T-helper 17 cell (primary cell): Measurements from ENCODE around the gene TBC1D1. TPM values are rescaled to one million over a fixed set of nuclear protein-coding genes. Genes with fewer than 3 reads are reported as not detected.
A peak's percentile ranks its signal among the peaks of the same experiment; 100 is the strongest.

Source experiments
- ATAC-seq: fragments of 150-1000 bp; cut with Tn5 transposase; 2 replicates; pipeline ENCODE4 v1.10.0; 2021; ENCODE audit warnings: mild to moderate bottlenecking, moderate library complexity
- DNase-seq, 3 donors: peaks; one replicate each; pipeline versions ENCODE4 v3.0.0 to v3.0.0-alpha.2; 2020 to 2021
- H3K9me3 ChIP-seq: one replicate; pipeline ENCODE4 v1.7.0; 2013; ENCODE audit warnings: low read length, mild to moderate bottlenecking; ENCODE audit not compliant: control insufficient read depth, poor library complexity, severe bottlenecking
- H3K27ac Mint-ChIP-seq: one replicate; pipeline ENCODE4 v1.8.0; 2022; ENCODE audit warnings: mild to moderate bottlenecking, moderate library complexity, mixed read lengths
- H3K27me3 Mint-ChIP-seq: one replicate; pipeline ENCODE4 v1.8.0; 2022; ENCODE audit warnings: mixed read lengths
- H3K36me3 Mint-ChIP-seq: one replicate; pipeline ENCODE4 v1.8.0; 2022; ENCODE audit warnings: low read depth, mixed read lengths
- H3K4me1 Mint-ChIP-seq: one replicate; pipeline ENCODE4 v1.8.0; 2022; ENCODE audit warnings: mild to moderate bottlenecking, mixed read lengths
- H3K4me3 Mint-ChIP-seq: one replicate; pipeline ENCODE4 v1.8.0; 2022; ENCODE audit warnings: mild to moderate bottlenecking, moderate library complexity, mixed read lengths
- total RNA-seq, 4 donors: library from RNA in 2 of 4; stranded (reverse) in 2 of 4; gene quantifications; one replicate each; pipeline ENCODE4 v1.2.3 and lab custom pipeline; 2022 to 2026

Gene TBC1D1
- total RNA-seq, 2 donors from 2014 or later, result 45.5 to 51.1 TPM

GRCh38 chr4:38161208-38162113 is 270.6 kb downstream of the TBC1D1 start:
- DNase-seq (no peak), ATAC-seq (peak; percentile 65)
- peaks cover 5% of the 10 kb centered on the region for H3K9me3 ChIP-seq
- Mint-ChIP-seq H3K4me3 (no peak overlapping the region), H3K4me1 (peaks cover 22% of the 10 kb centered on the region), H3K36me3 (peaks cover 3% of the 10 kb centered on the region), H3K27me3 (no peaks in the 10 kb centered on the region), H3K27ac (peak overlapping the region; percentile 96)

DNA sequence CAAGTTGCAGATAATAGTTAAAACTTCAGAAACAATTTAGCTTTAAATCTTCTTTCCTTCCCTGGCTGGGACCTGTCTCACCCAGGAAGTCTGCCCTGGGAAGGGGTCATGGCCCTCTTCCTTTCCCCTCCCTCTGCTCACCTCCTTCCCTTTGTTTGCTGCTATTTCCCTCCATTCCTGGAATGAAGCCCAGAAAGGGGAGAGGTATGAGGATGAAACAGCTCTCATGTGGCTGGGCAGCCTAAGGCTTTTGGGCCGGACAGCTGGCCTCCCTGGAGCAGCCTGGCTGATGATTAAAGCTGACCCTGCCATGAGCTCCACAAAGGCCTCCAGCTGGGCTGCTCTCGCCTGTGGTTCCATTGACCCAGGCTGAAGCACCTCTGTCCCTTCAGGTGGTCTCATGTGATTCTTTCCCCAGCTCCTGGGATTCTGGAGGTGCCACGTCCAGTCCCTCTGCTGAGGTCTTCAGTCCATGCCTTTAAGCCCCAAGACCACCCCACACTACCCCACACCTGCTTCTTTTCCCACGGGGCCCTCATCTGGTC is 271.4 kb downstream of the TBC1D1 start:
- Mint-ChIP-seq H3K4me3 (no peak overlapping the region), H3K27me3 (no peaks in the 10 kb centered on the region), H3K4me1 (peaks cover 28% of the 10 kb centered on the region), H3K27ac (peak overlapping the region; percentile 96), H3K36me3 (peaks cover 3% of the 10 kb centered on the region)
- peaks cover 5% of the 10 kb centered on the region for H3K9me3 ChIP-seq
- ATAC-seq, result no peak
- no peak for DNase-seq

DNA sequence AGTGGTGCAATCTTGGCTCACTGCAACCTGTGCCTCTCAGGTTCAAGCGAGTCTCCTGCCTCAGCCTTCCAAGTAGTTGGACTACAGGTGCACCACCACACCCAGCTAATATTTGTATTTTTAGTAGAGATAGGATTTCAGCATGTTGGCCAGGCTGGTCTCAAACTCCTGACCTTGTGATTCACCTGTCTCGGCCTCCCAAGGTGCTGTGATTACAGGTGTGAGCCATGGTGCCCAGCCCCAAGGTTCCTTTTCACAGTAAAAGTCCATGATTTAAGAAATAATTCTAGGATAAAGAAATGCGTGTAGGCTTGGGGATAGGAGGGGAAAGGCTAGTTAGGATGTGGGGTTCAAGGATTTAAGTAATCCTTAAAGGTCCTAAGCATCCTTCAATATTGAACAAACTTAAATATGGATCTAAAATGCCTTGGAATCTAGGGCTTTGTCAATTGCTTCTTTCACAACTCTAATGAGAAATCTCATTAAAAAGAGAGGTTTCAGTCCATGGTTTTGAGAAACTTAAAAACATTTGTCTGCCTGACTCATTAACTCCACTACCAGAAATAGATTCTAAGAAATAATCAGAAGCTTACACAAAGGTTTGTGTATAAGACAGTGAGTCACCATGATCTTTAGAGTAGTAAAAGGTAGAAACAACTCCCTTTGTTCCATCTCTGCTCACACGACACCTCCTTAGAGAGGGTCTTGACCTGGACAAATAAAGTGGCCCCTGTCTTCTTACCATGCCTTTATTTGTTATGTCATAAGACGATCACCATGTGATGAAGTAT is 272.5 kb downstream of the TBC1D1 start:
- no peak overlapping the region for H3K4me3 Mint-ChIP-seq
- H3K27ac Mint-ChIP-seq, result peak overlapping the region; percentile 96
- DNase-seq, result no peak
- no peaks in the 10 kb centered on the region for H3K27me3 Mint-ChIP-seq
- peaks cover 29% of the 10 kb centered on the region for H3K4me1 Mint-ChIP-seq
- H3K9me3 ChIP-seq, result peaks cover 5% of the 10 kb centered on the region
- H3K36me3 Mint-ChIP-seq, result peaks cover 3% of the 10 kb centered on the region
- ATAC-seq, result no peak

DNA sequence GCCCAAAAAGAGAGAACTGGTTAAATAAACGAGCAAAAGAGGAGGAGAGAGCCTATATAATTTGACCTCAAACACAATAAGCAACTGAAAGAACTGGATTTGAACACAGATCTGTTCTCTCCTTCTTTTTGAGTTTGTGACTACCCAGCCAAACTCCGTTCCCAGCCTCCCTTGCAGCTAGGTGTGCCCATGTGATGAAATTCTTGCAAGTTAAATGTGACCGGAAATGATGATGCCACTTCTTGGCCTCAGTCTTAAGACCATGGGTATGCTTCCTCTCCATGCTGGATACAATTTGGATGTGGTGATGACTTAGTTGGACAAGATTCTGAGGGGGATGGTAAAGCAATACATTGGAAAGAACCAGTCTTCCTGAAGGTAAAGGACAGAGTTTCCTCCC is 273.5 kb downstream of the TBC1D1 start:
- H3K27ac Mint-ChIP-seq, result no peak overlapping the region
- H3K36me3 Mint-ChIP-seq, result peaks cover 3% of the 10 kb centered on the region
- no peak overlapping the region for H3K4me3 Mint-ChIP-seq
- H3K4me1 Mint-ChIP-seq, result peaks cover 29% of the 10 kb centered on the region
- no peak for DNase-seq
- no peak for ATAC-seq
- H3K9me3 ChIP-seq, result peaks cover 5% of the 10 kb centered on the region
- no peaks in the 10 kb centered on the region for H3K27me3 Mint-ChIP-seq

DNA sequence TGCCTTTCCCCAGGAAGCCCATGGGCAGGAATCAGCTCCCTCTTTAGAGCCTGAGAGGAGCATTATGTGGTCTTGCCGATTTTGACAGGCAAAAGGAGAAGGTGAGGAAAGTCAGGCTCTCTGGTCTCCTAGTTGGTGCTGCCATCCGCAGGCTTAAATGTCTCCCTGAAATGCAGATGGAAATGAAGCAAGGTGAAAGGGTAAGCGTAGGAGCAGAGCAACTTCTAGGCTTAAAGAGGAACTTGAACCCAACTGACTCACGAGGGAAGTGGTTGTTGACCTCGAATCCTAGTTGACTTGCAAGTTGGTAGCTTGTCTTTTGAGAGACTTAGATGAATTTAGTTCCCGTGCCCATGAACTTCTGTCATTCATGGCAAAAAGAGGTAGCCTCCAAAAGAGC is 275.2 kb downstream of the TBC1D1 start:
- ATAC-seq, result no peak
- H3K9me3 ChIP-seq, result peaks cover 5% of the 10 kb centered on the region
- H3K4me1 Mint-ChIP-seq, result peaks cover 22% of the 10 kb centered on the region
- peak overlapping the region; percentile 5 for H3K27ac Mint-ChIP-seq
- DNase-seq, result no peak
- no peak overlapping the region for H3K4me3 Mint-ChIP-seq
- no peaks in the 10 kb centered on the region for H3K27me3 Mint-ChIP-seq
- peaks cover 3% of the 10 kb centered on the region for H3K36me3 Mint-ChIP-seq

GRCh38 chr4:38166768-38167167 is 275.9 kb downstream of the TBC1D1 start:
- Mint-ChIP-seq H3K27ac (peak overlapping the region; percentile 5), H3K36me3 (peaks cover 3% of the 10 kb centered on the region)
- no peak for DNase-seq

DNA sequence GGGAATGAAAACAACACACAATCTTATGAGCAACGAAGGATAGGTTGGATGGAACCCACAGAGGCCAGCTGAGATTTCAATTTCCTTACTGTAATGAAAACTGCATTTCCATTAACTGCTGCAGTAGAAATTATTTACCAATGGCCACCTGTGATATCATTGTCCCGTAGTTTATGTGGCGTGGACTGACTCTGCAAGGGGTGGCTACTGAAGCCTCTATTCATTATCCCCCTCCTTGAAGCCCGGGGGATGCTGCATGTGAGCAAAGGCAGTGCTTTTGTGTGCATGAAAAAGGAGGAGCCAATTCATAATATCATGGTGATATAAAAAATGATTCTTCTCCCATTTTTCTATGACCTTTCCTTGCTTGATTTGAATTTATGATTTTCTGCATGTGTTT is 277.1 kb downstream of the TBC1D1 start:
- H3K4me3 Mint-ChIP-seq, result no peak overlapping the region
- H3K27me3 Mint-ChIP-seq, result no peaks in the 10 kb centered on the region
- DNase-seq (no peak), ATAC-seq (no peak)
- peaks cover 10% of the 10 kb centered on the region for H3K4me1 Mint-ChIP-seq
- peaks cover 3% of the 10 kb centered on the region for H3K36me3 Mint-ChIP-seq
- peaks cover 5% of the 10 kb centered on the region for H3K9me3 ChIP-seq
- H3K27ac Mint-ChIP-seq, result no peak overlapping the region

More at GRCh38 chr4:38166768-38167167, 275.9 kb downstream of the TBC1D1 start:
- ATAC-seq, result no peak
- Mint-ChIP-seq H3K4me1 (peaks cover 16% of the 10 kb centered on the region), H3K27me3 (no peaks in the 10 kb centered on the region), H3K4me3 (no peak overlapping the region)
- peaks cover 5% of the 10 kb centered on the region for H3K9me3 ChIP-seq

DNA sequence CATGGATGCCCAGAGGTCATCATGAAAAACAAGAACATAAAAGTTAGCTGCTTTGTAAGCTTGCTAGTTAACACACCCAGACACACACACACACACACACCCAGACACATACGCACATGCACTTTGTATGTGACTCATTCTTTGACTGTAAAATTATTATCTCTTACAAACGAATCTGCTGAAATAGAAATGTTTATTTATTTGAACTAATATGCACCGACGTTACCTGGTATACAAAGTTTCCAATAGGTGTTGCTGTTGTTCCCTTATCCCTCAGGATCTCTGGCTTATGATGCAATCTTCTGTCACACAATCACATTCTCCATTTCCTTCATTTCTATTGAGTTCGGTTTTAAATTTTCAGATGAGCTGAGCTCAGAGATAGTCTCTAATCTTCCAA is 278.6 kb downstream of the TBC1D1 start:
- Mint-ChIP-seq H3K36me3 (peaks cover under 1% of the 10 kb centered on the region), H3K4me1 (peaks cover 10% of the 10 kb centered on the region), H3K27me3 (no peaks in the 10 kb centered on the region), H3K4me3 (no peak overlapping the region), H3K27ac (no peak overlapping the region)
- ATAC-seq (no peak), DNase-seq (no peak)
- H3K9me3 ChIP-seq, result peaks cover 1% of the 10 kb centered on the region

DNA sequence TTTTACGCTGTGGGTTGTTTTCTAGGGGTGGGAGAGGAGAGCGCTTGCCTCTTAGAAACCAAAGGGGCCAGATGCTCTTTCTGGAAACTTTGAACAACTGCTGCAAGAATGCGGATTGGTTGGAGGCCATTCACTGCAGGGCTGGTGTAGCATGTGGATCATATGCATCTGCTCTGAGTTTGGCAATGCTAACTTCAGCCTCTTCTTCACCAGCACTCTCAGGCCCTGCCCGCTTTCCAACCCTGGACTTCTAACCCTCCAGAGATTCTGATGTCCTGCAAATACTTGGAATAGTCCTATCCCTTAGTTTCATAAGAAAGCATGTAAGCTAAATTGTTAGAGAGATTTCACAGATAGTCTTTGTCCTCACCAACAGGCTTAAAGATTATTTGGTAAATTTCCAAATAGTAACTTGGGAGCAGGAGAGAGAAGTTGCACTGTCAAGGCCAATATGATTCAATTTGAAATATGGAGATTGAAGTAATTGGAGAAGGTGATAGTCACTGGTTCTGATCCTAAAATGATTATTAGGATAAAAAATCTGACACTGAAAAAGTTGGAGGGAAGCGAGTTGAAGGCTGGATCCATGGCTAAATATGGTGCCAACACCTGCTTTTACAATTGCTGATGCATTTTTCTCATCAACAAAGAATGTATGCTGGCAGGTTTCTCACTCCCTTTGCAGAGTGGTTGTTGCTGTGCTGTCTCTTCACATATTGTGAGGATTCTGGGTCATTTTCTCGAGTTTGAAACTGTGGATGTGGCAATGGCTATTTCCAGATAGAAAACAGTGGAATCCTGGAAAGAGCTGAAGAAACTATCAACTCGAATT is 279.7 kb downstream of the TBC1D1 start:
- DNase-seq, result no peak
- H3K36me3 Mint-ChIP-seq, result no peaks in the 10 kb centered on the region
- no peak overlapping the region for H3K27ac Mint-ChIP-seq
- no peak for ATAC-seq
- no peaks in the 10 kb centered on the region for H3K9me3 ChIP-seq
- H3K27me3 Mint-ChIP-seq, result no peaks in the 10 kb centered on the region
- H3K4me1 Mint-ChIP-seq, result peaks cover 12% of the 10 kb centered on the region
- no peak overlapping the region for H3K4me3 Mint-ChIP-seq

GRCh38 chr4:38172078-38172477 is 281.2 kb downstream of the TBC1D1 start:
- H3K9me3 ChIP-seq, result no peaks in the 10 kb centered on the region
- Mint-ChIP-seq H3K27me3 (no peaks in the 10 kb centered on the region), H3K36me3 (no peaks in the 10 kb centered on the region), H3K27ac (no peak overlapping the region), H3K4me1 (peaks cover 15% of the 10 kb centered on the region), H3K4me3 (no peak overlapping the region)
- DNase-seq (no peak), ATAC-seq (no peak)

GRCh38 chr4:38173935-38174518 is 283.1 kb downstream of the TBC1D1 start:
- DNase-seq (no peak), ATAC-seq (no peak)
- H3K4me3 Mint-ChIP-seq, result no peak overlapping the region
- H3K27me3 Mint-ChIP-seq, result no peaks in the 10 kb centered on the region
- H3K4me1 Mint-ChIP-seq, result peaks cover 24% of the 10 kb centered on the region
- no peaks in the 10 kb centered on the region for H3K9me3 ChIP-seq
- H3K27ac Mint-ChIP-seq, result no peak overlapping the region
- no peaks in the 10 kb centered on the region for H3K36me3 Mint-ChIP-seq

DNA sequence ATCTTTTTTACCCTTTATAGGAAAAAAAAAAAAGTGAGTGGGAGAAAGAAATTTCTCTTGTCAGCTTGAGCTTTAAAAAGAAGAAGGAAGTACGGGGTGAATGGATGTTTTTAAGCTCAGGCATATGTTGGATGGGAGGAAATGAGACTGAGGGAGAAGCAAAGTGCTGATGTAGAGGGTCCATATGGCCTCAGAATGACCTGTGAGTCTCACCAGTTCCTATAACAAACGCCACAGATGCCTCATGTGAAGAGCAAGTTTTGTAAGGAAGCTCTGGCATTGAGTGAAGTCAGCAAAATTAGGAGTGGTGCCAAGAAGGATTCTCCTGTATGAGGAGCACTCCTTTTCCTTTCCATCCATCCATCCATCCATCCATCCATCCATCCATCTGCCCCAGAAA is 283.9 kb downstream of the TBC1D1 start:
- DNase-seq (no peak), ATAC-seq (no peak)
- no peaks in the 10 kb centered on the region for H3K9me3 ChIP-seq

More for the DNA sequence above, 283.9 kb downstream of the TBC1D1 start:
- H3K27me3 Mint-ChIP-seq, result no peaks in the 10 kb centered on the region
- no peaks in the 10 kb centered on the region for H3K36me3 Mint-ChIP-seq
- H3K4me1 Mint-ChIP-seq, result peaks cover 25% of the 10 kb centered on the region
- no peak overlapping the region for H3K4me3 Mint-ChIP-seq
- H3K27ac Mint-ChIP-seq, result peak overlapping the region; percentile 67
